SW 1271 (cell line): Measurements from ENCODE around the gene DUSP9.
A peak's percentile ranks its signal among the peaks of the same experiment; 100 is the strongest.
"Not testable (repeated sequence)": the region's sequence is repeated elsewhere in the genome, so short reads cannot be mapped to it uniquely, and the experiment has no call there.

Experiments used
- DNase-seq, 2 experiments: peaks; one replicate each; lab custom pipeline; 2025; lab: John Stamatoyannopoulos, UW

Gene DUSP9

GRCh38 chrX:153673428-153674218, 26.6 kb downstream of the DUSP9 start, which contains the start of gene PNCK:
Gene PNCK, minus strand, starts transcription at chrX:153673813. Its CDS starts 737 bp downstream, at chrX:153673076.
- no peak for DNase-seq

GRCh38 chrX:153674219-153674851, 27.3 kb downstream of the DUSP9 start:
- DNase-seq, result no peak

- DNase-seq, result no peak
Measured at GRCh38 chrX:153681175-153681574, 34.2 kb downstream of the DUSP9 start.

- DNase-seq, result not testable (repeated sequence)
Measured at GRCh38 chrX:153683486-153683885, 36.5 kb downstream of the DUSP9 start.

- no peak for DNase-seq
Measured at GRCh38 chrX:153684467-153685155, 37.6 kb downstream of the DUSP9 start.

- no peak for DNase-seq
Measured at GRCh38 chrX:153685156-153685536, 38.1 kb downstream of the DUSP9 start.

GRCh38 chrX:153685751-153686696, 39.0 kb downstream of the DUSP9 start:
- no peak for DNase-seq

- no peak for DNase-seq
Measured at GRCh38 chrX:153686711-153687110, 39.7 kb downstream of the DUSP9 start.

- DNase-seq, result peak in 1 of 2 experiments; percentile 54
Measured at GRCh38 chrX:153687121-153688039, 40.4 kb downstream of the DUSP9 start, which contains the start of gene SLC6A8. Gene SLC6A8, plus strand, starts transcription at chrX:153687926. Its CDS starts 649 bp downstream, at chrX:153688575.

GRCh38 chrX:153688071-153688470, 41.1 kb downstream of the DUSP9 start:
- DNase-seq, result no peak

- no peak for DNase-seq
Measured at GRCh38 chrX:153688506-153688905, 41.5 kb downstream of the DUSP9 start.

- no peak for DNase-seq
Measured at GRCh38 chrX:153688911-153689590, 42.0 kb downstream of the DUSP9 start.

GRCh38 chrX:153689654-153690465, 42.9 kb downstream of the DUSP9 start:
- DNase-seq, result no peak

- DNase-seq, result no peak
Measured at GRCh38 chrX:153690466-153690865, 43.5 kb downstream of the DUSP9 start.

- not testable (repeated sequence) for DNase-seq
Measured at GRCh38 chrX:153691032-153691827, 44.2 kb downstream of the DUSP9 start.

- no peak for DNase-seq
Measured at GRCh38 chrX:153692003-153692402, 45.0 kb downstream of the DUSP9 start.

- DNase-seq, result no peak
Measured at GRCh38 chrX:153692611-153693156, 45.7 kb downstream of the DUSP9 start.
